Ammon's horn (tissue), 1 donor: ENCODE data around the gene IFI44.
A peak's percentile ranks its signal among the peaks of the same experiment; 100 is the strongest.

Experiments used
- DNase-seq: peaks from one replicate; pipeline ENCODE4 v3.0.0-alpha.2; 2016; ENCODE audit warnings: low spot score

Gene IFI44, protein sequence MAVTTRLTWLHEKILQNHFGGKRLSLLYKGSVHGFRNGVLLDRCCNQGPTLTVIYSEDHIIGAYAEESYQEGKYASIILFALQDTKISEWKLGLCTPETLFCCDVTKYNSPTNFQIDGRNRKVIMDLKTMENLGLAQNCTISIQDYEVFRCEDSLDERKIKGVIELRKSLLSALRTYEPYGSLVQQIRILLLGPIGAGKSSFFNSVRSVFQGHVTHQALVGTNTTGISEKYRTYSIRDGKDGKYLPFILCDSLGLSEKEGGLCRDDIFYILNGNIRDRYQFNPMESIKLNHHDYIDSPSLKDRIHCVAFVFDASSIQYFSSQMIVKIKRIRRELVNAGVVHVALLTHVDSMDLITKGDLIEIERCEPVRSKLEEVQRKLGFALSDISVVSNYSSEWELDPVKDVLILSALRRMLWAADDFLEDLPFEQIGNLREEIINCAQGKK

DNA sequence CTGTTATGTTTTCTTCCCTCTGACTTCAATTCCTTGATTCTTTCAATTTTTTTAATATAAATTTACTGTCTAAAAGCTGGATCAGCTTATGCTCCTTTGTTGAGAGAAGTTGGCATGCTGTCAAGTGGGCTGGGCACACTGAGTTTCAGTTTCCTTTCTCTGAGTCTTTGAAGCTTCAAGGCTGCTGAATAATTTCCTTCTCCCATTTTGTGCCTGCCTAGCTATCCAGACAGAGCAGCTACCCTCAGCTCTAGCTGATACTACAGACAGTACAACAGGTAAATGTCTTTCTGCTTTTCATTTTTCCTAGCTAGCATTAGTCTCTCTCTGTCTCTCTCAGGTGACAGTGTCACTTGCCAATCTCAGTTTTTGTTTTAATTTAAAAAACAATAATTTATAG, at the start of gene IFI44:
Gene IFI44, plus strand, starts transcription at position 204 of the 400 bp plus-strand sequence. CDS start 365 bp downstream, outside the sequence.
- DNase-seq, result peak; percentile 86

DNA sequence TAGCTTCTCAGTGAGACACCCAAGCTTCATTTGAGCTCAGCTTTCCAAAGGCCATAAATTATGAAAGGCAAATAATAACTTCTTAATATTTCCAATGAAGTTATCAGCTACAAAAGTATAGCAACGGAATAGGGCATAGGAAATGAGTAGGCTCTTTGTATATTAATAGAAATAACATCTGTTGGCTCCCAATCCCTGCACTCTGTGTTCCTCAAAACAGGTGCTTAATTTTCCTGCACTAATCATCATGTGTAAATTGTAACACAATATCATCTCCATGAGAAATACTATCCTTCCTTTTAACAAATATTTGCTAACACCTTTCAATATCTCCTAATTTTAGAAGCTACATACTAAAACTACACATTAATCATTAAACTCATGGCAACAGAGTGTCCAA, 48.6 kb upstream of the IFI44 start:
- DNase-seq, result no peak

DNA sequence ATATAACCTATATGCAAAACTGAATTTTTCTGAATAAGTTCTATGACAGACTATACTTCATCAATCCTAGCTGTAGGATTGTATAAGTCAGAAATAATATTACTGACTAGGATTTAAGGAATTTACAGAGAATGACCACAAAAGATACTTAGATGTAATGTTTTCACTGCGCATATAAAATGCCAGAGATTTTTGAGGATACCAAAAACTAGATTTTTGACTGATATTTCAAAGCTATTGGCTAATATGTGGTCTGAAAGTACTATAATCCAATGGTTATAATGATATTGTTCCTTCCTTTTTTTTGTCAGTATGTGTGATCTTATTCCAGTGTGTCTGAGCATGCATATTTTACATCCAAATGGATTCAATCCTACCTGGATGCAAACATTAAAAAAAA, 46.4 kb upstream of the IFI44 start:
- DNase-seq, result no peak

DNA sequence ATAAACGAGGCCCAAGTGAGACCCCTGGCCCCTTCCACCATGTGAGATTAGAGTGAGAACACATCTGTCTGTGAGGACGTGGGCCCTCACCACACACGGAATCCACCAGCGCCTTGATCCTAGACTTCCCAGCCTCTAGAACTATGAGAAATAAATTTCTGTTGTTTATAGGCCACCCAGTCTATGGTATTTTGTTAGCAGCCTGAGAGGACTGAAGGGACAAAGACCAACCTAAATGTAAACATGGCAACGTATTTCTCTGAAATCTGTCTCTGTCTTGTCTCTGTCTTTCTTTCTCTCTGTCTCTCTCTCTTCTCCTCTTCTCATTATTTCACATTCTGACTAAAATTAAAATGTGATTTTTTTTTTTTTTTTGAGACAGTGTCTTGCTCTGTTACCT, 45.0 kb upstream of the IFI44 start:
- DNase-seq, result no peak

DNA sequence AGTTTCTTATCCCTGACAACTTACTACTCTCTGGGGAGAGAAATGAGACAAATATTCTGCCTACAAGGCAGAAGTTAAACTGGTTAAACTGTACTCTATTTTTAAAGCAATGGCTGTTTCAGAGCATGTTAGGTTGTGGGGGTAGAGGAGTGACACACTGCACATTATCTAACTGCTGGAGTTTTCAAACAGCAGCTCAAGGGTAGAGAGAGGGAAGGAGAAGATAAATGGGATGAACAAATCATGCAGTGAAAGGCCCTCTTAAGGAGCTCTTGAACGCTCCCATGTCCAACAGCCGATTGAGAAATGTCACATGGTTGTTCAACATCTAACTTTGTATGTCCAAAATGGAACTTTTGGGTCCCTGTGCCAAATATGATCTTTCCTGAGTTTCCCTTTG, 43.4 kb upstream of the IFI44 start:
- no peak for DNase-seq

DNA sequence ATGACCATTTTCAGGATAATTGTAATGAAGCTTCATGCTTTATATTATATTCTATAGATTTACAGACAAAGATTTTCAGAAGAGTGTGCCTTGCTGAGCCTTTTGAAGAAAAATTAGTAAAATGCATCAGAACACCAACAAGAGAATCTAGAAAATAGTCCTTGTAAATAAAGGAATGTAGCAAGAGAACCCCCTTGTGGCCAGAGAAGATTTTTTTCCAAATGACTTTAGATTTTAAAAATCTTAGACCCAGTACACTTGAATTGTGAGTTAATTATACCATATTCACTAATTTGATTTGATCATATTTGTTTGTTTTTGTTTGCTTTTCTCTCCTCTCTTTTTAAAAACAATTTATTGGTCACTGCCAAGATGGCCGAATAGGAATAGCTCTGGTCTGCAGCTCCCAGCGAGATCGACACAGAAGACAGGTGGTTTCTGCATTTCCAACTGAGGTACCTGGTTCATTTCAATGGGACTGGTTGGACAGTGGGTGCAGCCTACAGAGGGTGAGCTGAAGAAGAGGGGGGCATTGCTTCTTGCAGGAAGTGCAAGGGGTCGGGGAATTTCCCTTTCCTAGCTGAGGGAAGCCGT, 42.2 kb upstream of the IFI44 start:
- DNase-seq, result no peak

DNA sequence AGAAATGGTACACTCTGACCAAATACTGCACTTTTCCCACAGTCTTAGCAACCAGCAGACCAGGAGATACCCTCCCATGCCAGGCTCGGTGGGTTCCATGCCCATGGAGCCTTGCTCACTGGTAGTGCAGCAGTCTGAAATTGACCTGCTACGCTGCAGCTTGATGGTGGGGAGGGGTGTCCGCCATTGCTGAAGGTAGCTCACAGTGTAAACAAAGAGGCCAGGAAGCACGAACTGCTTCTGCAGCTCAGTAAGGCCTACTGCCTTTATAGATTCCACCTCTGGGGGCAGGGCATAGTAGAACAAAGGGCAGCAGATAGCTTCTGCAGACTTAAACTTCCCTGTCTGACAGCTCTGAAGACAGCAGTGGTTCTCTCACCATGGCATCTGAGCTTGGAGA, 41.7 kb upstream of the IFI44 start:
- no peak for DNase-seq

DNA sequence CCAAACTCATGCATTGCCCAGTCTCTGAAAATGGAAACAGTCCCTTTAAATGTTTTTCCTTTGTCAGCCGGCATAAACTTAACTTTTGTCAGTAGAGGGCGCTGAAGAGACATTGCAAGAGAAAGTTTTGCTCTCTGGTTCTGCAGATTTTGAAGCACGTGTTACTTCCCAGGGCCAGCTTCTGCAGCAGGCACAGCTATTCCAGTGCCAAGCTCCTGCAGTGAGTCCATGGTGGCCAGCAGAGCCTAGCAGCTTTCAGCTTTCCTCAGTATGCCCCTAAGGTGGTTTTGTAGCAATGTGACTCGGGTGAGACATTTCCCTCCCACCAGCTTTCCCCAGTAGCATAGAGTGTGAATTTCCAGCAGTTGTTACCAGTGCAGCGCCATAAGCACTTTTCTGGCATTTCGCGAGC, 32.0 kb upstream of the IFI44 start:
- DNase-seq, result peak; percentile 91

DNA sequence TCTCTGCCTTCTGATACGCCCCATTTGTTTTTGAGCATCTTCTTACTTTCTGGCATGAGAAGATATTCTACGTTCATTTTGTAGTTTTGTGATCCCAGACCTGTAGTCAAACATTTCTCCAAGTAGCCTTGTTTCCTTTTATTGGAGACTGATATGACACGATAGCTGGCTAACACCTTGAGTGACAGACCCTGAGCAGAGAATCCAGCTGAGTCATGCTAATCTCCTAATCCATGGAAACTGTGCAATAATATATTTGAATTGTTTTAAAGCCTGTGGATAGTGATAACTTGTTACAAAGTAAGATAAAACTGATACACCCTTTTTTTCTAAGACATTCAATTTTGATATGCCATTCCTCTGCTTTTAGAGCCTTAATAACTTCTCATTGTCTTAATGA, 30.6 kb upstream of the IFI44 start:
- no peak for DNase-seq

DNA sequence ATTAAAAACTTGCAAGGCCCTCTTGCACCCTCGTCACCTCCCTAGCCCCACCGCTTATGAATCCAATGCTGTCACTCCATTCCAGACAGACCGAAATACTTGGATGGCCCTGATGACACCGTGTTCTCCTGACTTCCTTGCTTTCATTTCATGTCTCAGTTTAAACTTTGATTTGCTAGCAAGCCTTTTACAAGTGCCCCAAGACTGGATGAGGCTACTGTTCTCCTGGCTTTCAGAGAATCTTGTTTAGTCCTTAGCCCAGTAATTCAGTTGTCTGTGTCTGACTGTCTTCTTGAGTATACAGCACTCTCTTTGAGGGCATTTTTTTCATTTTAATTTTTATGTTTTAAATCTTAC, 30.2 kb upstream of the IFI44 start:
- DNase-seq, result peak; percentile 23

DNA sequence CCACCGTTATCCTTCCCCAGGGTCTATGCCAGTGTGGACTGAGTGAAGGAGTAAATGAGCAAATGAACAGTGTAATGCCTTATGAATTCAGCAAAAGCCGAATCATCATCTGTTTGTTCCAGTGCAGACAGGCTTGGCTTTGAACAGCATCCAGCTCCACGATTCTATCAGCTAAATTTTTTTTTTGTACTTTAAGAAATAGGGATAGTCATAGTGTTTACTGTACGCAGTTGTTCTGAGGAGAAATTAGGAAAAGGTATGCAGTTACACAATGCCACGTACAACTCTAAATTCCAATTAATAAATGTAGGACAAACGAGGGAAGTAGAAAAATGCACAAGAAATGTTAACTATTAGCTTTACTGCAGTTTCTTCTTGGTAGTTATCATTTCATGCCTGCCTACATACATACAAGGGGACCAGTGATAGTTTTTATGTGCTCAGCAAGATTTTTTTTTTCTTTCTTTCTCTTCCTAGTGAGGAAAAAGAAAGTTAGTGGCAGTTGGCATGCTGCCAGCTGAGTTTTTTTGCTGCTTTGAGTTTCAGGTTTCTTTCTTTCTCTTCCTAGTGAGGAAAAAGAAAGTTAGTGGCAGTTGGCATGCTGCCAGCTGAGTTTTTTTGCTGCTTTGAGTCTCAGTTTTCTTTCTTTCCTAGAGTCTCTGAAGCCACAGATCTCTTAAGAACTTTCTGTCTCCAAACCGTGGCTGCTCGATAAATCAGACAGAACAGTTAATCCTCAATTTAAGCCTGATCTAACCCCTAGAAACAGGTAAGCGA, 29.6 kb upstream of the IFI44 start, which contains the start of gene IFI44L:
Gene IFI44L, plus strand, starts transcription at position 646 of the 777 bp plus-strand sequence. CDS start 7,468 bp downstream, outside the sequence.
- DNase-seq, result peak; percentile 26

DNA sequence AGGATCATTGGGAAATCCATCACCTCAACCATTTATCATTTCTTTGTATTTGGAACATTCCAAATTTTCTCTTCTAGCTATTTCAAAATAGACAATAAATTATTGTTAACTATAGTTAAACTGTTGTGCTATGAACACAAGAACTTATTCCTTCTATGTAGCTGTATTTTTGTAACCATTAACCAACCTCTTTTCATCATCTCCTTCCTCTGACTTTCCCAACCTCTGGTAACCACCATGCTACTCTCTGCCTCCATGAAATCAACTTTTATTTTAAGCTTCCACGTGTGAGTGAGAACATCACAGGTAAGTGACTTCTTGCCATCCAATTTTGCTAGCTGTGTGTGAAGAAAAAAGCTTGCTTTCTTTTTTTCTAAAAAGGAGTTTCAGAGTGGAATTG, 29.0 kb upstream of the IFI44 start:
- DNase-seq, result no peak

DNA sequence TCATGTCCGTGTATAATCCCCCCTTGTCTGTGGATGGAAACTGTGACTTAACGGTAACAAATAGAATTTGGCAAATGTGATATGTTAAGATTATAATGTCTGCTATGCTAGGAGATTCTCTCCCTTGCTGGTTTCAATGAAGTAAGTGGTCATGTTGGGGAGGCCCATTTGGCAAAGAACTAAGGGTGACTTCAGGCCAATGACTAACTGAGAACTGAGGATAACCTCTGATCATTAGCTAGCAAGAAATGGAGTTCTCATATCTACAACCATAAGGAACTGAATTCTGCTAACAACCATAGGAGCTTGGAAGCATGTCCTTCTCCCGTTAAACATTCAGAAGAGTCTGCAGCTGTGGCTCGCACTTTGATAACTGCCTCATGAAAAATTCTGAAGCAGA, 27.1 kb upstream of the IFI44 start:
- no peak for DNase-seq

DNA sequence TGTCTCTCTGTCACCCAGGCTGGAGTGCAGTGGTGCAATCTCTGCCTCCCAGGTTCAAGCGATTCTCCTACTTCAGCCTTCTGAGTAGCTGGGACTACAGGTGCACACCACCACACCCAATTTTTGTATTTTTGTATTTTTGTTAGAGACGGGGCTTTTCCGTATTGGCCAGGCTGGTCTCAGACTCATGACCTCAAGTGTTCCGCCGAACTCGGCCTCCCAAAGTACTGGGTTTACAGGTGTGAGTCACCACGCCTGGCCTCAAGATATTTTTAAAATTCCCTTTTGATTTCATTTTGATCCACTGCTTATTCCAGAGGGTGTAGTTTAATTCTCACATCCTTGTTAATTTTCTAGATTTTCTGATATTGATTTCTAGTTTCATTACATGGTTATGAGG, 25.6 kb upstream of the IFI44 start:
- DNase-seq, result no peak

DNA sequence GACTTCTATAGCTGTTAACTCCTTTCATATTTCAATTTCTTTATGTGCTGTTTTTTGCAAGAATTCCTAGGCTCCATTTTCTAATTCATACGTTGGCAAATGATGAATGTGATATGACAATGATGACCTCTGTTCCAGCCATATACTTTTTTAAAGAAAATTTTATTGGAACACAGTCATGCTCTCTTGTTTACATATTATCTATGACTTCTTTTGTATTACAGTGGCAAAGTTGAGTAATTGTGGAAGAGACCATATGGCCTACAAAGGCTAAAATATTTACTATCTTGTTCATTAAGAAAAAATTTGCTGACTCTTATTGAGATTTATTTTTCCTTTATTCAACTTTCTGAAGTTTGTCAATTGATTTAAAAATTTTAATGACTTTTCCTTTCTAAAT, 22.3 kb upstream of the IFI44 start:
- no peak for DNase-seq

DNA sequence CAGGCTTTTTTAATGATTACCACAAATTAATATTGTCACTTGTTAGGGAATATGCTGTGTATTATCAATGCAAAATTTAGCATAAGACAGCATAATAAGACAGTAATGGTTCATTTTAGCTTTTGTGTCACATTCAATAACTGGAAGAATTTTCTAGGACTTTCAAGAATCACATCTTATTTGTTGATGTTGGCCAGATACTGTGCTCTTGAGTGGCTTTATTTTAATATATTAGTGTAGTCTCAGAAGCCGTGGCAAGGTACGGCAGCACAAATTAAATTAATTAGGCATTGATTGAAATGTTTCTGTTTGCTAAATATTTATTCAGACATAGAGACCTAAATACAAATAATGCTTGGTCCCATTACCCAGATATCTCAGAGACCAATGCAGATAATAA, 19.0 kb upstream of the IFI44 start:
- no peak for DNase-seq

DNA sequence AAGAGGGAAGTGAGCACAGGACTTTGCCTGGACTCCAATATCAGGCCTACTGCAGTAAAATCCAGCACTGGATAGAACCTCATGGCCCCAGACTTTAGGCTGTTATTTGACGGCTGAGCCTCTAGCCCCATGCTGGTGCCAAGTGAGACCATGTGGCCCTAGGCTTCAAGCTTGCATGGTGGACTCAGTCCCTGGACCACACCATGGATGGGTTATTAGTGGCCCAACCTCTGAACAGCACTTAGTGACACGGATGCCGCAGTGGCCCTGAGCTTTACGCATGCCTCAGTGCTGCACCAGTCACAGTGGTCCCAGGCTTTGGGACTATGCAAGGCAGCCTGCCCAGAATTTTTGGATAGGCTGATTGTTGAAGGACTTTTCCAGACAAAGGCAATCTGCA, 16.4 kb upstream of the IFI44 start:
- no peak for DNase-seq

DNA sequence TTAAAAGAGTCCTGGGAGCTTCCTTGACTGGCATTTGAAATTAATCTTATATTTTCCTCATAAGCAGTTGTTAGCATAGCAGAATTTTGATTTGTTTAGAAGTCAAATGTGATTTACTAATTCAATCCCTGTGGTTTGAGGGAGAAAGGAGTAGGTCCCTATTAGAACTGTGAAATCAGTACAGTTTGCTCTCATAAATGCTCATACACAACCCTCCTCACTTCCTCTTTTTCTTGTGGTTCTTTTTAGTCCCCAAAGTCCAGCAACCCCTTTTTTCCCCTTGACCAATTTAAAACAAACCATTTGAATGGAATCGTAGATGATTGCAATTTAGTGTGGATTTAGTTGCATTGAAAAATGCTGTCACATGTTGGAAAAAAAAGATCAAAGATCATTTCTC, 9.2 kb upstream of the IFI44 start:
- no peak for DNase-seq

DNA sequence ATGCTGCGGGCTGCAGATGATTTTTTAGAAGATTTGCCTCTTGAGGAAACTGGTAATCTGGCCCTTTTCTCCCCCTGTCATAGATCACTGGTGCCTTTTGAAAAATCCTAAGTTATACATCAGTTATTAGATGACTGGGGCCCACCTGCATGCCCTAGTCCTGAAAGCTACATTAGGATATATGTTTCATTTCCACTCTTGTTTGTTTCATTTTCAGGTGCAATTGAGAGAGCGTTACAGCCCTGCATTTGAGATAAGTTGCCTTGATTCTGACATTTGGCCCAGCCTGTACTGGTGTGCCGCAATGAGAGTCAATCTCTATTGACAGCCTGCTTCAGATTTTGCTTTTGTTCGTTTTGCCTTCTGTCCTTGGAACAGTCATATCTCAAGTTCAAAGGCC, 8.1 kb upstream of the IFI44 start:
- no peak for DNase-seq

DNA sequence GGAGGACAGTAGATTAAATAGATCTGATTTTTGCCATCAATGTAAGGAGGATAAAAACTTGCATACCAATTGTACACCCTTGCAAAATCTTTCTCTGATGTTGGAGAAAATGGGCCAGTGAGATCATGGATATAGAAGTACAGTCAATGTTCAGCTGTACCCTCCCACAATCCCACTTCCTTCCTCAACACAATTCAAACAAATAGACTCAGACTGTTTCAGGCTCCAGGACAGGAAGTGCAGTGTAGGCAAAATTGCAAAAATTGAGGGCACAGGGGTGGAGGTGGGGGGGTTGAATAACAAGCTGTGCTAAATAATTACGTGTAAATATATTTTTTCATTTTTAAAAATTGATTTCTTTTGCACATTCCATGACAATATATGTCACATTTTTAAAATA, 3.9 kb upstream of the IFI44 start:
- no peak for DNase-seq

DNA sequence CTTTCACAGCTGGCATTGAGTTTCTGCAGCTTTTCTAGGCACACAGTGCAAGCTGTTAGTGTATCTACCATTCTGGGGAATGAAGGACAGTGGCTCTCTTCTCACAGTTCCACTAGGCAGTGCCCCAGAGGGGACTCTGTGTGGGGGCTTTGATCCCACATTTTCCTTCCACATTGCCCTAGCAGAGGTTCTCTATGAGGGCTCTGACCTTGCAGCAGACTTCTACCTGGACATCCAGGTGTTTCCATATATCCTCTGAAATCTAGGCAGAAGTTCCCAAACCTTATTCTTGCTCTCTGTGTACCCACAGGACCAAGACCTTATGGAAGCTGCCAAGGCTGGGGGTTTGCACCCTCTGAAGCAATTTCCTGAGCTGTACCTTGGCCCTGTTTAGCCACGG, 2.4 kb upstream of the IFI44 start:
- DNase-seq, result no peak

DNA sequence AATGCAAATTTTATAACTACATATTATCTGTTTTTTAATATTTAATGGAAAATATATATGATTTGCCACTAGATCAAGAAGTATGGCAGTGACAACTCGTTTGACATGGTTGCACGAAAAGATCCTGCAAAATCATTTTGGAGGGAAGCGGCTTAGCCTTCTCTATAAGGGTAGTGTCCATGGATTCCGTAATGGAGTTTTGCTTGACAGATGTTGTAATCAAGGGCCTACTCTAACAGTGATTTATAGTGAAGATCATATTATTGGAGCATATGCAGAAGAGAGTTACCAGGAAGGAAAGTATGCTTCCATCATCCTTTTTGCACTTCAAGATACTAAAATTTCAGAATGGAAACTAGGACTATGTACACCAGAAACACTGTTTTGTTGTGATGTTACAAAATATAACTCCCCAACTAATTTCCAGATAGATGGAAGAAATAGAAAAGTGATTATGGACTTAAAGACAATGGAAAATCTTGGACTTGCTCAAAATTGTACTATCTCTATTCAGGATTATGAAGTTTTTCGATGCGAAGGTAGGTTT, 556 bp downstream of the IFI44 start:
- no peak for DNase-seq

DNA sequence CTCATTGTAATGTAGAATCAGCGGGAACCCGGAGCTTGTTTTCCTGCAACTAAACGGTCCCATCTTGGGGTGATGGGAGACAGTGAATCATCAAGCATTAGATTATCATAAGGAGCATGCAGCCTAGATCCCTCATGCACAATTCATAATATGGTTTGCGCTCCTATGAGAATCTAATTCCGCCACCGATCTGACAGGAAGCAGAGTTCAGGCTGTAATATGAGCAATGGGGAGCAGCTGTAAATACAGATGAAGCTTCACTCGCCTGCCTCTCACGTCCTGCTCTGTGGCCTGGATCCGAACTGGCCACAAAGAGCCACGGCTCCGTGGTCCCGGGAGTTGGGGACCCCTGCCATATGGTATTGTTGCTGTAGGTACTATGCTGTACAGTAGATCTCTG, 1.6 kb downstream of the IFI44 start:
- DNase-seq, result no peak
